ENCODE results near the gene MRGPRD.

MRGPRD gene

GRCh38 chr11:68946416-68947090 lies 34.2 kb downstream of the MRGPRD start:
- DNase-seq: no peak

GRCh38 chr11:68942751-68943271 lies 38.0 kb downstream of the MRGPRD start:
- DNase-seq: no peak

GRCh38 chr11:68942095-68942620 lies 38.6 kb downstream of the MRGPRD start:
- no peak for DNase-seq

GRCh38 chr11:68941324-68942094 lies 39.3 kb downstream of the MRGPRD start:
- DNase-seq: no peak

- DNase-seq: no peak
Measured at GRCh38 chr11:68940651-68941323, 40.0 kb downstream of the MRGPRD start.

GRCh38 chr11:68939583-68940555 lies 40.9 kb downstream of the MRGPRD start:
- DNase-seq: no peak

- DNase-seq: peak in 1 of 14 donors; percentile 38
Measured at GRCh38 chr11:68938816-68939582, 41.8 kb downstream of the MRGPRD start.

GRCh38 chr11:68938088-68938487 lies 42.7 kb downstream of the MRGPRD start:
- peak in 1 of 14 donors; percentile 76 for DNase-seq

GRCh38 chr11:68936676-68937620 lies 43.8 kb downstream of the MRGPRD start:
- no peak for DNase-seq

GRCh38 chr11:68936358-68936636 lies 44.5 kb downstream of the MRGPRD start:
- no peak for DNase-seq

- DNase-seq: peak in 1 of 14 donors; percentile 55
Measured at GRCh38 chr11:68935516-68936357, 45.0 kb downstream of the MRGPRD start.

GRCh38 chr11:68935066-68935465 lies 45.7 kb downstream of the MRGPRD start:
- peak in 1 of 14 donors; percentile 55 for DNase-seq

- DNase-seq: peak in 1 of 14 donors; percentile 55
Measured at GRCh38 chr11:68934666-68935065, 46.1 kb downstream of the MRGPRD start.

GRCh38 chr11:68934321-68934645 lies 46.5 kb downstream of the MRGPRD start:
- DNase-seq: peak in 1 of 14 donors; percentile 22

- peak in 1 of 14 donors; percentile 20 for DNase-seq
Measured at GRCh38 chr11:68933605-68934320, 47.0 kb downstream of the MRGPRD start.

GRCh38 chr11:68932933-68933577 lies 47.7 kb downstream of the MRGPRD start:
- no peak for DNase-seq

GRCh38 chr11:68932358-68932757 lies 48.4 kb downstream of the MRGPRD start:
- DNase-seq: no peak

GRCh38 chr11:68931911-68932310 lies 48.9 kb downstream of the MRGPRD start:
- DNase-seq: no peak

All from C1 segment of cervical spinal cord (tissue), 14 donors.